ENCODE measurements around the gene BBS2. TPM values are rescaled to one million over a fixed set of nuclear protein-coding genes. Genes with fewer than 3 reads are reported as not detected.

BBS2 gene, protein sequence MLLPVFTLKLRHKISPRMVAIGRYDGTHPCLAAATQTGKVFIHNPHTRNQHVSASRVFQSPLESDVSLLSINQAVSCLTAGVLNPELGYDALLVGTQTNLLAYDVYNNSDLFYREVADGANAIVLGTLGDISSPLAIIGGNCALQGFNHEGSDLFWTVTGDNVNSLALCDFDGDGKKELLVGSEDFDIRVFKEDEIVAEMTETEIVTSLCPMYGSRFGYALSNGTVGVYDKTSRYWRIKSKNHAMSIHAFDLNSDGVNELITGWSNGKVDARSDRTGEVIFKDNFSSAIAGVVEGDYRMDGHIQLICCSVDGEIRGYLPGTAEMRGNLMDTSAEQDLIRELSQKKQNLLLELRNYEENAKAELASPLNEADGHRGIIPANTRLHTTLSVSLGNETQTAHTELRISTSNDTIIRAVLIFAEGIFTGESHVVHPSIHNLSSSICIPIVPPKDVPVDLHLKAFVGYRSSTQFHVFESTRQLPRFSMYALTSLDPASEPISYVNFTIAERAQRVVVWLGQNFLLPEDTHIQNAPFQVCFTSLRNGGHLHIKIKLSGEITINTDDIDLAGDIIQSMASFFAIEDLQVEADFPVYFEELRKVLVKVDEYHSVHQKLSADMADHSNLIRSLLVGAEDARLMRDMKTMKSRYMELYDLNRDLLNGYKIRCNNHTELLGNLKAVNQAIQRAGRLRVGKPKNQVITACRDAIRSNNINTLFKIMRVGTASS
- 10 to 100 TPM; 14.3 to 19.1 TPM for total RNA-seq

DNA sequence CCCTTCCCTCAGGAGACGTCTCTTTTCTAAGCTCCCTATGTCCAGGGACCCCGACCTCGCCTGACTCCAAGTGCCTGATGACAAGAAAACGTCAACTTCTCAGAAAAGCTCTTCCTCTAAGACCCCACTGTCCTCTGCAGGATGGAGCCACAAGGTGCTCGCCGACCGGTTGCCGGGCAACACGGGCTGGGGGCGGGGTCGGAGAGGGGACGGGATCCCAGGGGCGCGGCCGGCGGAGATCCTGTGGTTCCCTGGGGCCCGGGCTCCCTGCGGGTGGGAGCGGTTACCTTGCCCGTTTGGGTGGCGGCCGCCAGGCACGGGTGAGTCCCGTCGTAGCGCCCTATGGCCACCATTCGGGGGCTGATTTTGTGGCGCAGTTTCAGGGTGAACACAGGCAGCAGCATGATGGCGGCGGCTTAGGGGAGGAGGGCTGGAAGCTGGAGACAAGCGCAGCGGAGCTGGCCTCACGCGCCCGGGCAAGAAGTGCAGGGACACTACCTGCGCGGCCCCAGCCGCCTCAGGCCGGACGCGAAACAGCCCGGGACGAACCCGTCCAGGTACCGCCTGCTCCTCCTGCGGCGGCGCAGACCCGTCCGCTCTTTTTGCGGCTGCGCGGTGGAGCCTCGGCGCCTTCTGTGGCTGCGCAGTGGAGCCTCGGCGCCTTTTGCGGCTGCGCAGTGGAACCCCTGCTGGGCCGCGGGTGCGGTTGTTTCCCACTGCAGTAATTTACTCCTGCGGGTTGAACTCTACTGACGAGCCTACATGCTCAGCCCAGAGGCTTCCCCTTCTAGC lies at the start of gene BBS2:
BBS2 (minus strand) TSS at position 566 of the 792 bp plus-strand sequence; CDS start at position 404, 162 bp downstream.
- no peaks in the 10 kb centered on the region for H3K27me3 ChIP-seq
- peaks cover 28% of the 10 kb centered on the region for H3K4me1 ChIP-seq
- H3K4me3 ChIP-seq = peak within 1 kb of the TSS; percentile 69 to 77
- H3K9me3 ChIP-seq = no peaks in the 10 kb centered on the region
- TF ChIP-seq POLR2A (IDR thresholded peaks at IDR 0.05) = peak; percentile 65 to 91 (median 90)
- TF ChIP-seq, protein P1, sequence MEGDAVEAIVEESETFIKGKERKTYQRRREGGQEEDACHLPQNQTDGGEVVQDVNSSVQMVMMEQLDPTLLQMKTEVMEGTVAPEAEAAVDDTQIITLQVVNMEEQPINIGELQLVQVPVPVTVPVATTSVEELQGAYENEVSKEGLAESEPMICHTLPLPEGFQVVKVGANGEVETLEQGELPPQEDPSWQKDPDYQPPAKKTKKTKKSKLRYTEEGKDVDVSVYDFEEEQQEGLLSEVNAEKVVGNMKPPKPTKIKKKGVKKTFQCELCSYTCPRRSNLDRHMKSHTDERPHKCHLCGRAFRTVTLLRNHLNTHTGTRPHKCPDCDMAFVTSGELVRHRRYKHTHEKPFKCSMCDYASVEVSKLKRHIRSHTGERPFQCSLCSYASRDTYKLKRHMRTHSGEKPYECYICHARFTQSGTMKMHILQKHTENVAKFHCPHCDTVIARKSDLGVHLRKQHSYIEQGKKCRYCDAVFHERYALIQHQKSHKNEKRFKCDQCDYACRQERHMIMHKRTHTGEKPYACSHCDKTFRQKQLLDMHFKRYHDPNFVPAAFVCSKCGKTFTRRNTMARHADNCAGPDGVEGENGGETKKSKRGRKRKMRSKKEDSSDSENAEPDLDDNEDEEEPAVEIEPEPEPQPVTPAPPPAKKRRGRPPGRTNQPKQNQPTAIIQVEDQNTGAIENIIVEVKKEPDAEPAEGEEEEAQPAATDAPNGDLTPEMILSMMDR (IDR thresholded peaks at IDR 0.05) = peak in 4 of 7 experiments; percentile 19 to 36 (median 28)
- peak within 1 kb of the TSS; percentile 79 to 88 (median 88) for H3K27ac ChIP-seq
- WGBS, 2 donors = 0 to 2% methylated on average over 18 to 63 of the region's 65 CpGs
- ATAC-seq (peak; percentile 97), DNase-seq (peak; percentile 91 to 95 (median 94))
- no peaks in the 10 kb centered on the region for H3K36me3 ChIP-seq (replicated peaks in 1 of 2; ENCODE audit: insufficient read depth in 1 of 2, low read depth in 2 of 2)
- intact Hi-C loops (cut with DNase I) = loop anchor here (10.0 kb wide), 1 partner anchor 185 kb away; no protein-coding TSS in a partner anchor

DNA sequence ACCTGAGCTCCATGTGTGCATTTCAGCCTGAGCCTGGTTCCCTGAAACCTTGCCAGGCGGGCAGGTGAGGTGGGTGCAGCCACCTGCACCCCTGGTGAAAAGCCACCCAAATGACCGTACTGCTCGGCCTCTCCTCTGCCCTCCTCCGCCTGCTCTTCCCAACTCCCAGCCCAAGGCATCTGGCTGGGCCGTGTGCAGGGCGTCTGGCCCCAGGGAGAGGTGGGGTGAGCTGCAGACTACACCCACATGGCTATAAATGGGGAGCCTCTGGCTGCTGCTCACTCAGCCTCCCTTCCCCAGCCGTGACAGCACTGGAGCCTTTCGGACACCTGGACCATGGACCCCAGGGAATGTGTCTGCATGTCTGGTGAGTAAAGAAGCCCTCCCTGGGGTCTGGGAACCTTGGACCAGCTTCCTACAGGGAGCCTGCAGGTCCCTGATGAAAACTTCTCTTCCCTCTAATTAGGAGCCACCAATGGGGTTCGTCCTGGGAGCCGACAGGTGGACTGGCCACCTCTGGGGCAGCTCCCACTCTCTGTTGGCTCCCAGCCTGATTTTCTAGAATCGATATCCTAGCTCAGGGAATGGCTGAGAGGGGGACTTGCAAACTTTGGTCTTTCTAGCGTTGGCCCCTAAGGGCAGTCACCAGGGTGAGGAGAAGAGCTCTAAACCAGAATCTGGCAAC lies 45.1 kb upstream of the BBS2 start, which contains the start of gene MT4:
MT4 (plus strand) TSS at position 281 of the 685 bp plus-strand sequence; CDS start at position 337, 56 bp downstream.
- TF ChIP-seq, protein P1 (IDR thresholded peaks at IDR 0.05) = no peak
- no peak for TF ChIP-seq POLR2A (IDR thresholded peaks at IDR 0.05)
- no peaks in the 10 kb centered on the region for H3K36me3 ChIP-seq (replicated peaks in 1 of 2; ENCODE audit: insufficient read depth in 1 of 2, low read depth in 2 of 2)
- no peak for ATAC-seq
- H3K27me3 ChIP-seq = no peaks in the 10 kb centered on the region
- intact Hi-C loops (cut with DNase I) = no loop called here
- DNase-seq = no peak
- no peaks in the 10 kb centered on the region for H3K4me1 ChIP-seq
- no peak within 1 kb of the TSS for H3K4me3 ChIP-seq
- no peaks in the 10 kb centered on the region for H3K9me3 ChIP-seq
- 64 to 80% methylated on average over 4 to 12 of the region's 12 CpGs for WGBS, 2 donors
- H3K27ac ChIP-seq = no peak within 1 kb of the TSS

DNA sequence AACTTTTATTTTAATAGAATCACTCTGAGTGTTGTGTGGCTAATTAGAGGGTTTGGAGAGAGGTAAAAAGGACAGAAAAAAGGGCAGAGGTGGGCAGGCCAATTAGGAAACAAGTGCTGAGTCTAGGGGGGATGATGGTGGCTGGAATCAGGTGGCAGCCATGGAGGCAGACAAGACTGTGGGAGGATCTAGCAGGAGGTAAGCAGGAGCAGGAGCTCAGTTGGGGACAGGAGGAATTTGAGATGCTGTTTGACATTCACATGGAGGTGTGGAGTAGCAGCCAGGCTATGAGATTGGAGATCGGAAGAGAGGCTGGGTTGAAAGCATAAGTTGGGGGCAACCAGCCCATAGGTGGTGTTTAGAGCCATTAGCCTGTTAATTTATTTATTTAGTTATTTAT lies 41.3 kb upstream of the BBS2 start:
- H3K27ac ChIP-seq = no peak overlapping the region
- 50 to 95% methylated on average over 1 of the region's 1 CpG for WGBS, 2 donors
- ATAC-seq (no peak), DNase-seq (no peak)
- no peaks in the 10 kb centered on the region for H3K9me3 ChIP-seq
- TF ChIP-seq, protein P1 (IDR thresholded peaks at IDR 0.05) = no peak
- TF ChIP-seq POLR2A (IDR thresholded peaks at IDR 0.05) = no peak
- intact Hi-C loops (cut with DNase I) = no loop called here
- no peaks in the 10 kb centered on the region for H3K27me3 ChIP-seq
- no peak overlapping the region for H3K4me3 ChIP-seq
- H3K4me1 ChIP-seq = no peaks in the 10 kb centered on the region
- H3K36me3 ChIP-seq (replicated peaks in 1 of 2; ENCODE audit: insufficient read depth in 1 of 2, low read depth in 2 of 2) = no peaks in the 10 kb centered on the region

DNA sequence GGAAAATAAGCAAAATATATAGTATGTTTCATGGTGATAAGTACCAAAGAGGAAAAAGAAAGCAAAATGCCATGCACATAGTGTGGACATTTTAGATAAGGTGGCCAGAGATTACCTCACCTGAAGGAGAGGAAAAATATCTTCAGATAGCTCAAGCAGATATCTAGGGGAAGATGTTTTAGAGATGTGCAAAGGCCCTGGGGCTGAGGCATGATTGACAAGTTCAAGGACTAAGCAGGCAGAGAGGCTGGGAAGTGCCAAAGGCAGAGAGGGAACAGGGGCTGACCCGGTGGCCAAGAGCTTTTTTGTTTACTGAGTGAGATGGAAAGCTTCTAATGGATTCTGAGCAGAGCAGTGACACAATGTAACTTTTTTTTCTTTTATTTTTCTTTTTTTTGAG lies 40.6 kb upstream of the BBS2 start:
- Histone ChIP-seq H3K27me3 (no peaks in the 10 kb centered on the region), H3K27ac (no peak overlapping the region), H3K4me3 (no peak overlapping the region), H3K36me3 (replicated peaks in 1 of 2; ENCODE audit: insufficient read depth in 1 of 2, low read depth in 2 of 2) (no peaks in the 10 kb centered on the region), H3K4me1 (no peaks in the 10 kb centered on the region), H3K9me3 (no peaks in the 10 kb centered on the region)
- ATAC-seq = no peak
- DNase-seq = no peak
- intact Hi-C loops (cut with DNase I) = no loop called here
- WGBS, 2 donors = 22 to 41% methylated on average over 1 of the region's 1 CpG
- no peak for TF ChIP-seq POLR2A (IDR thresholded peaks at IDR 0.05)
- TF ChIP-seq, protein P1 (IDR thresholded peaks at IDR 0.05) = no peak

Measured in body of pancreas (tissue), 4 donors.